ENCODE results near the gene EML4. TPM values are rescaled to one million over a fixed set of nuclear protein-coding genes. Genes with fewer than 3 reads are reported as not detected.

EML4 gene
- total RNA-seq, 1 donor from 2014 or later, result 95.8 TPM

- H3K27ac Mint-ChIP-seq, result peak overlapping the region; percentile 50
- no peak for TF ChIP-seq CTCF (IDR thresholded peaks at IDR 0.05)
- POLR2A ChIA-PET, result interaction anchor here (0.7 to 1.4 kb wide), 2 partner anchors 15 to 504 kb away, joined by 3 to 4 read pairs; no protein-coding TSS in a partner anchor
- H3K27me3 Mint-ChIP-seq, result no peaks in the 10 kb centered on the region
- H3K36me3 Mint-ChIP-seq (ENCODE audit: low read depth), result peaks cover 20% of the 10 kb centered on the region
- intact Hi-C loops (cut with micrococcal nuclease), result no loop called here
- no peak for DNase-seq
- no peaks in the 10 kb centered on the region for H3K9me3 Mint-ChIP-seq
- peaks cover 67% of the 10 kb centered on the region for H3K4me1 Mint-ChIP-seq
- CTCF ChIA-PET, result interaction anchor here (0.9 to 10.6 kb wide), 3 partner anchors 45 to 146 kb away, joined by 3 to 81 read pairs (median 5); no protein-coding TSS in a partner anchor
- no peak for ATAC-seq (ENCODE audit: low read depth)
- no peak overlapping the region for H3K4me3 Mint-ChIP-seq
These were observed 72.4 kb downstream of the EML4 start for GRCh38 chr2:42241517-42241916.

GRCh38 chr2:42243297-42243696 is 74.1 kb downstream of the EML4 start:
- intact Hi-C loops (cut with micrococcal nuclease), result no loop called here
- no peak for DNase-seq
- no peak for TF ChIP-seq CTCF (IDR thresholded peaks at IDR 0.05)
- no peaks in the 10 kb centered on the region for H3K9me3 Mint-ChIP-seq
- no peak overlapping the region for H3K4me3 Mint-ChIP-seq
- H3K27me3 Mint-ChIP-seq, result no peaks in the 10 kb centered on the region
- H3K36me3 Mint-ChIP-seq (ENCODE audit: low read depth), result peaks cover 28% of the 10 kb centered on the region
- H3K4me1 Mint-ChIP-seq, result peaks cover 55% of the 10 kb centered on the region
- H3K27ac Mint-ChIP-seq, result peak overlapping the region; percentile 50
- no peak for ATAC-seq (ENCODE audit: low read depth)
- ChIA-PET CTCF (interaction anchor here (0.8 to 10.6 kb wide), 2 partner anchors 13 to 147 kb away, joined by 3 to 81 read pairs; no protein-coding TSS in a partner anchor), POLR2A (no interaction called here)

- no peaks in the 10 kb centered on the region for H3K27me3 Mint-ChIP-seq
- DNase-seq (no peak), ATAC-seq (ENCODE audit: low read depth) (no peak)
- peak overlapping the region; percentile 15 for H3K27ac Mint-ChIP-seq
- TF ChIP-seq CTCF (IDR thresholded peaks at IDR 0.05), result no peak
- intact Hi-C loops (cut with micrococcal nuclease), result no loop called here
- H3K36me3 Mint-ChIP-seq (ENCODE audit: low read depth), result peaks cover 33% of the 10 kb centered on the region
- H3K4me1 Mint-ChIP-seq, result peaks cover 53% of the 10 kb centered on the region
- H3K4me3 Mint-ChIP-seq, result no peak overlapping the region
- POLR2A ChIA-PET, result no interaction called here
- no peaks in the 10 kb centered on the region for H3K9me3 Mint-ChIP-seq
- CTCF ChIA-PET, result interaction anchor here (10.6 kb wide), 1 partner anchor 149 kb away, joined by 81 read pairs; no protein-coding TSS in a partner anchor
These were observed 75.4 kb downstream of the EML4 start for GRCh38 chr2:42244520-42244919.

- TF ChIP-seq CTCF (IDR thresholded peaks at IDR 0.05), result no peak
- Mint-ChIP-seq H3K4me3 (no peak overlapping the region), H3K9me3 (no peaks in the 10 kb centered on the region), H3K36me3 (ENCODE audit: low read depth) (peaks cover 37% of the 10 kb centered on the region), H3K27ac (no peak overlapping the region), H3K27me3 (no peaks in the 10 kb centered on the region), H3K4me1 (peaks cover 53% of the 10 kb centered on the region)
- POLR2A ChIA-PET, result no interaction called here
- ATAC-seq (ENCODE audit: low read depth) (no peak), DNase-seq (no peak)
- intact Hi-C loops (cut with micrococcal nuclease), result no loop called here
- CTCF ChIA-PET, result interaction anchor here (10.6 kb wide), 1 partner anchor 150 kb away, joined by 81 read pairs; no protein-coding TSS in a partner anchor
These were observed 76.2 kb downstream of the EML4 start for GRCh38 chr2:42245396-42245795.

- CTCF ChIA-PET, result interaction anchor here (10.6 kb wide), 1 partner anchor 151 kb away, joined by 81 read pairs; no protein-coding TSS in a partner anchor
- intact Hi-C loops (cut with micrococcal nuclease), result no loop called here
- POLR2A ChIA-PET, result no interaction called here
- Mint-ChIP-seq H3K9me3 (no peaks in the 10 kb centered on the region), H3K27me3 (no peaks in the 10 kb centered on the region), H3K4me3 (no peak overlapping the region), H3K4me1 (peaks cover 43% of the 10 kb centered on the region), H3K36me3 (ENCODE audit: low read depth) (peaks cover 40% of the 10 kb centered on the region), H3K27ac (no peak overlapping the region)
- DNase-seq (no peak), ATAC-seq (ENCODE audit: low read depth) (no peak)
- TF ChIP-seq CTCF (IDR thresholded peaks at IDR 0.05), result no peak
These were observed 77.4 kb downstream of the EML4 start for GRCh38 chr2:42246562-42246961.

Measured in activated B cell treated with CpG ODN at 0.5 μM for 24 hours (primary cell).